NK-92 treated with Interleukin-12 subunit alpha and Interleukin-12 subunit beta, amount 100 ng/mL, for 24 hours (cell line): ENCODE measurements around the gene CD69.
"Not testable (repeated sequence)": the region's sequence is repeated elsewhere in the genome, so short reads cannot be mapped to it uniquely, and the experiment has no call there.

Source experiments
- DNase-seq: peaks from one replicate; lab custom pipeline; 2025; lab: John Stamatoyannopoulos, UW

Gene CD69

GRCh38 chr12:9718968-9719367 lies 41.7 kb downstream of the CD69 start:
- no peak for DNase-seq

GRCh38 chr12:9717070-9717925 lies 43.4 kb downstream of the CD69 start:
- no peak for DNase-seq

- DNase-seq: not testable (repeated sequence)
Measured at GRCh38 chr12:9713032-9713558, 47.6 kb downstream of the CD69 start.

- DNase-seq: no peak
Measured at GRCh38 chr12:9711664-9712063, 49.0 kb downstream of the CD69 start.

GRCh38 chr12:9710584-9711375 lies 49.9 kb downstream of the CD69 start:
- DNase-seq: no peak

- no peak for DNase-seq
Measured at GRCh38 chr12:9708853-9709252, 51.8 kb downstream of the CD69 start.

GRCh38 chr12:9707864-9708808 lies 52.6 kb downstream of the CD69 start:
- DNase-seq: peak; percentile 8

GRCh38 chr12:9707356-9707755 lies 53.3 kb downstream of the CD69 start:
- peak; percentile 7 for DNase-seq

- DNase-seq: no peak
Measured at GRCh38 chr12:9706086-9706685, 54.5 kb downstream of the CD69 start.

GRCh38 chr12:9704561-9704960 lies 56.1 kb downstream of the CD69 start:
- not testable (repeated sequence) for DNase-seq
